Measurements from ENCODE around the gene HOATZ.

Gene HOATZ

GRCh38 chr11:111569476-111569875, 54.9 kb downstream of the HOATZ start:
- H3K27ac ChIP-seq, result no peak overlapping the region
- TF ChIP-seq CTCF (conservative IDR thresholded peaks at IDR 0.05) (no peak), ZFX (IDR thresholded peaks at IDR 0.05) (no peak)

- TF ChIP-seq CTCF (conservative IDR thresholded peaks at IDR 0.05), result no peak
- no peak for TF ChIP-seq ZFX (IDR thresholded peaks at IDR 0.05)
- H3K27ac ChIP-seq, result no peak overlapping the region
These were observed 56.2 kb downstream of the HOATZ start for GRCh38 chr11:111570796-111571195.

- H3K27ac ChIP-seq, result no peak overlapping the region
- TF ChIP-seq CTCF (conservative IDR thresholded peaks at IDR 0.05), result no peak
- no peak for TF ChIP-seq ZFX (IDR thresholded peaks at IDR 0.05)
These were observed 57.4 kb downstream of the HOATZ start for GRCh38 chr11:111571829-111572501.

GRCh38 chr11:111572581-111572980, 58.0 kb downstream of the HOATZ start:
- no peak for TF ChIP-seq ZFX (IDR thresholded peaks at IDR 0.05)
- TF ChIP-seq CTCF (conservative IDR thresholded peaks at IDR 0.05), result no peak
- H3K27ac ChIP-seq, result no peak overlapping the region

GRCh38 chr11:111573821-111574249, 59.3 kb downstream of the HOATZ start:
- H3K27ac ChIP-seq, result no peak overlapping the region
- TF ChIP-seq ZFX (IDR thresholded peaks at IDR 0.05) (no peak), CTCF (conservative IDR thresholded peaks at IDR 0.05) (no peak)

GRCh38 chr11:111574373-111575225, 60.0 kb downstream of the HOATZ start:
- no peak overlapping the region for H3K27ac ChIP-seq
- TF ChIP-seq ZFX (IDR thresholded peaks at IDR 0.05), result no peak
- TF ChIP-seq CTCF (conservative IDR thresholded peaks at IDR 0.05), result no peak

- TF ChIP-seq ZFX (IDR thresholded peaks at IDR 0.05) (no peak), CTCF (conservative IDR thresholded peaks at IDR 0.05) (no peak)
- no peak overlapping the region for H3K27ac ChIP-seq
These were observed 61.2 kb downstream of the HOATZ start for GRCh38 chr11:111575740-111576139.
